HCT116 (cell line): ENCODE results near the gene TPD52L2. TPM values are rescaled to one million over a fixed set of nuclear protein-coding genes. Genes with fewer than 3 reads are reported as not detected.

Experiments
- ATAC-seq: fragments of 200-7000 bp; cut with Tn5 transposase; 2 replicates; pipeline ENCODE4 v1.9.1; 2020; ENCODE audit warnings: mild to moderate bottlenecking, moderate library complexity
- Bru-seq: library from RNA; stranded (reverse); fragments of 400-500 nt; gene quantifications from one replicate; lab custom pipeline; 2021; lab: Mats Ljungman, UMichigan
- BruChase-seq, 2 experiments: library from RNA; stranded (reverse); fragments of 400-500 nt; gene quantifications; one replicate each; lab custom pipeline; 2021; lab: Mats Ljungman, UMichigan
- BruUV-seq: library from RNA; stranded (reverse); fragments of 400-500 nt; replicated peaks from 2 replicates; lab custom pipeline; 2021; lab: Mats Ljungman, UMichigan
- CTCF ChIA-PET: fragments of 300-600 bp; sonication (Branson Sonifier 250); formaldehyde crosslinking; loops from one replicate; lab custom pipeline; 2021; ENCODE audit warnings: antibody characterized with exemption; lab: Charles Lee
- POLR2A ChIA-PET: fragments of 300-600, 350-600 bp; sonication (Branson Sonifier 250); formaldehyde crosslinking; loops from one replicate; lab custom pipeline; 2021; ENCODE audit warnings: antibody characterized with exemption; lab: Charles Lee
- RAD21 ChIA-PET, 2 experiments: fragments of 300-600 bp; sonication (Branson Sonifier 250); formaldehyde crosslinking; loops; one replicate each; lab custom pipeline; 2023; ENCODE audit warnings: low total read pairs in 2 of 2; ENCODE audit not compliant: uncharacterized antibody in 2 of 2, unreplicated experiment in 2 of 2, low non-redundant PET in 1 of 2; lab: Charles Lee
- DNase-seq: peaks from one replicate; pipeline ENCODE4 v3.0.0-alpha.2; 2010; ENCODE audit warnings: low read depth, low spot score
- H2AFZ ChIP-seq: fragments of 200-600 bp; shearing (Covaris generic), sonication (generic); 2 replicates; pipeline ENCODE4 v1.6.1; 2017; ENCODE audit warnings: low read depth, mixed run types, mixed read lengths, antibody characterized with exemption, low read length; ENCODE audit not compliant: poor library complexity, severe bottlenecking
- H3K27ac ChIP-seq: 2 replicates; pipeline ENCODE4 v1.5.1; 2012; ENCODE audit warnings: low read depth, low read length
- H3K27me3 ChIP-seq: fragments of 200-600 bp; sonication (generic); 2 replicates; pipeline ENCODE4 v1.6.1; 2016; ENCODE audit warnings: mixed run types, low read length, mixed read lengths; ENCODE audit not compliant: insufficient read depth
- H3K36me3 ChIP-seq, 2 experiments: fragments of 200-500 bp in 1 of 2; fragments of 200-600 bp in 1 of 2; sonication (Bioruptor generic) in 1 of 2; sonication (generic) in 1 of 2; 2 replicates each; pipeline versions ENCODE4 v1.5.1 to v1.6.1; 2014 to 2016; ENCODE audit warnings: low read length in 2 of 2, inconsistent platforms in 1 of 2, mixed read lengths in 1 of 2, mixed run types in 1 of 2; ENCODE audit not compliant: insufficient read depth in 2 of 2, control insufficient read depth in 1 of 2
- H3K4me1 ChIP-seq, 2 experiments: fragments of 200-600 bp in 1 of 2; sonication (generic) in 1 of 2; 2 replicates each; pipeline versions ENCODE4 v1.5.1 to v1.6.1; 2012 to 2017; ENCODE audit warnings: low read length in 2 of 2, inconsistent platforms in 1 of 2, mild to moderate bottlenecking in 1 of 2, mixed read lengths in 1 of 2, mixed run types in 1 of 2, moderate library complexity in 1 of 2; ENCODE audit not compliant: insufficient read depth in 2 of 2, control insufficient read depth in 1 of 2
- H3K4me2 ChIP-seq: fragments of 200-600 bp; sonication (generic); 2 replicates; pipeline ENCODE4 v1.6.1; 2017; ENCODE audit warnings: mixed run types, low read length, mixed read lengths
- H3K4me3 ChIP-seq, 2 experiments: fragments of 200-600 bp in 1 of 2; sonication (generic) in 1 of 2; replicated peaks in 1 of 2; 2 replicates each; pipeline ENCODE4 v1.5.1; 2011 to 2016; ENCODE audit warnings: low read length in 2 of 2, control low read depth in 1 of 2, low read depth in 1 of 2, mild to moderate bottlenecking in 1 of 2, mixed read lengths in 1 of 2, mixed run types in 1 of 2
- H3K79me2 ChIP-seq: fragments of 200-600 bp; sonication (generic); 2 replicates; pipeline ENCODE4 v1.6.1; 2017; ENCODE audit warnings: mild to moderate bottlenecking, mixed run types, low read length, moderate library complexity, mixed read lengths; ENCODE audit not compliant: insufficient read depth
- H3K9ac ChIP-seq: fragments of 200-600 bp; sonication (generic); 2 replicates; pipeline ENCODE4 v1.6.1; 2016; ENCODE audit warnings: low read length, mixed read lengths
- H3K9me2 ChIP-seq: fragments of 200-600 bp; sonication (generic), shearing (Covaris generic); 2 replicates; pipeline ENCODE4 v1.6.1; 2017; ENCODE audit warnings: mixed run types, mild to moderate bottlenecking, moderate library complexity; ENCODE audit not compliant: insufficient read depth
- H3K9me3 ChIP-seq, 2 experiments: fragments of 200-500 bp in 1 of 2; fragments of 200-600 bp in 1 of 2; sonication (Bioruptor generic) in 1 of 2; sonication (generic) in 1 of 2; 2 replicates each; pipeline ENCODE4 v1.6.1; 2014 to 2017; ENCODE audit warnings: low read length in 2 of 2, mixed read lengths in 2 of 2, inconsistent platforms in 1 of 2, low read depth in 1 of 2, mild to moderate bottlenecking in 1 of 2, mixed run types in 1 of 2, moderate library complexity in 1 of 2; ENCODE audit not compliant: control insufficient read depth in 1 of 2, insufficient read depth in 1 of 2
- H4K20me1 ChIP-seq: fragments of 200-600 bp; sonication (generic), shearing (Covaris generic); 2 replicates; pipeline ENCODE4 v1.6.1; 2017; ENCODE audit warnings: mixed run types, mild to moderate bottlenecking, moderate library complexity; ENCODE audit not compliant: insufficient read depth
- CBX3 ChIP-seq: IDR thresholded peaks from 2 replicates; pipeline ENCODE4 v1.6.1; 2012; ENCODE audit warnings: low read depth
- EGR1 ChIP-seq: IDR thresholded peaks from 2 replicates; pipeline ENCODE4 v1.6.1; 2012; ENCODE audit warnings: low read depth
- ELF1 ChIP-seq: IDR thresholded peaks from 2 replicates; pipeline ENCODE4 v1.6.1; 2012; ENCODE audit warnings: low read depth, borderline replicate concordance
- EZH2phosphoT487 ChIP-seq: fragments of 200-600 bp; IDR thresholded peaks from 2 replicates; pipeline ENCODE4 v1.6.1; 2018; ENCODE audit warnings: antibody characterized with exemption, borderline replicate concordance
- FOSL1 ChIP-seq: IDR thresholded peaks from 2 replicates; pipeline ENCODE4 v1.6.1; 2012; ENCODE audit warnings: low read depth
- JUND ChIP-seq: IDR thresholded peaks from 2 replicates; pipeline ENCODE4 v1.6.1; 2012
- MAX ChIP-seq: IDR thresholded peaks from 2 replicates; pipeline ENCODE4 v1.6.1; 2012
- RAD21 ChIP-seq: IDR thresholded peaks from 2 replicates; pipeline ENCODE4 v1.6.1; 2012; ENCODE audit warnings: low read depth, mild to moderate bottlenecking
- REST ChIP-seq: IDR thresholded peaks from 2 replicates; pipeline ENCODE4 v1.6.1; 2012; ENCODE audit warnings: low read depth
- SIN3A ChIP-seq: IDR thresholded peaks from 2 replicates; pipeline ENCODE4 v1.6.1; 2012; ENCODE audit warnings: low read depth
- SP1 ChIP-seq: IDR thresholded peaks from 2 replicates; pipeline ENCODE4 v1.6.1; 2012; ENCODE audit warnings: low read depth
- SRF ChIP-seq: IDR thresholded peaks from 2 replicates; pipeline ENCODE4 v1.6.1; 2012; ENCODE audit warnings: low read depth
- TCF7L2 ChIP-seq: IDR thresholded peaks from 2 replicates; pipeline ENCODE4 v1.7.0; 2011; ENCODE audit warnings: borderline replicate concordance, inconsistent platforms; ENCODE audit not compliant: insufficient read depth, insufficient read length; ENCODE audit errors: extremely low read depth
- ZFX ChIP-seq: fragments of 450-650 bp; IDR thresholded peaks from 2 replicates; pipeline ENCODE4 v1.6.1; 2017
- ZNF274 ChIP-seq: fragments of 200-500 bp; sonication (Bioruptor generic); IDR thresholded peaks from 2 replicates; pipeline ENCODE4 v1.6.1; 2014; ENCODE audit warnings: mild to moderate bottlenecking, low read depth, low read length, inconsistent platforms
- intact Hi-C: fragments of 100-400 bp; cut with micrococcal nuclease; formaldehyde crosslinking; loops from 2 replicates; pipeline ENCODE4 v1.10.0; 2022
- long read RNA-seq: library from polyadenylated mRNA; unstranded; transcript quantifications from one replicate; pipeline ENCODE4 v2.0.0, GENCODE V29; 2021; ENCODE audit not compliant: unreplicated experiment
- polyA plus RNA-seq: library from polyadenylated mRNA; unstranded; fragments of >200 nt; gene quantifications from 2 replicates; pipeline ENCODE4 v1.2.1, GENCODE V29; 2012; ENCODE audit warnings: missing spikeins
- total RNA-seq: library from RNA; stranded (reverse); gene quantifications from one replicate; pipeline ENCODE4 v1.2.1, GENCODE V29; 2021; ENCODE audit not compliant: unreplicated experiment
- TF ChIP-seq, protein P1 (sequence below): IDR thresholded peaks from 2 replicates; pipeline ENCODE4 v1.6.1; 2012
- TF ChIP-seq, protein P2 (sequence below), 3 experiments: fragments of 200-600 bp in 1 of 3; sonication (generic) in 1 of 3; IDR thresholded peaks in 2 of 3; conservative IDR thresholded peaks in 1 of 3; 2 replicates each; pipeline ENCODE4 v1.5.1; 2012 to 2017; ENCODE audit warnings: low read depth in 2 of 3, low read length in 2 of 3, antibody characterized with exemption in 1 of 3, borderline replicate concordance in 1 of 3, control low read depth in 1 of 3, mild to moderate bottlenecking in 1 of 3, mixed read lengths in 1 of 3, mixed run types in 1 of 3, moderate library complexity in 1 of 3; ENCODE audit not compliant: insufficient read depth in 1 of 3

TPD52L2 gene
- 149 TPM for total RNA-seq
- 105 and 113 TPM in 2 replicates for polyA plus RNA-seq
- Bru-seq, nascent RNA = percentile 88 among the genes with signal in this experiment
- BruChase-seq, experiment 1, labeled RNA remaining after a 6-hour chase = percentile 96 among the genes with signal in this experiment
- percentile 94 among the genes with signal in this experiment for BruChase-seq, experiment 2, labeled RNA remaining after a 2-hour chase
- long read RNA-seq, full-length matches to known transcripts = 299 of 380 reads
- long read RNA-seq, partial matches to known transcripts = 66 of 380 reads
- long read RNA-seq, other reads (novel, unspliced or antisense) = 15 of 380 reads

- Histone ChIP-seq H3K27ac (peak within 1 kb of the TSS; percentile 95), H3K4me3 (peak within 1 kb of the TSS; percentile 98 to 100), H3K9ac (peak within 1 kb of the TSS; percentile 100), H3K9me2 (no peaks in the 10 kb centered on the region), H3K9me3 (no peaks in the 10 kb centered on the region), H2AFZ (no peak within 1 kb of the TSS), H3K27me3 (no peaks in the 10 kb centered on the region), H4K20me1 (no peaks in the 10 kb centered on the region), H3K4me2 (peak within 1 kb of the TSS; percentile 88), H3K36me3 (peaks cover 13 to 34% of the 10 kb centered on the region in 2 experiments), H3K79me2 (peaks cover 62% of the 10 kb centered on the region), H3K4me1 (peaks cover 14 to 19% of the 10 kb centered on the region in 2 experiments)
- DNase-seq = peak; percentile 100
- intact Hi-C loops = loop anchor here (1.0 to 10.0 kb wide), 5 partner anchors 78 to 326 kb away; partner anchors contain the start of genes LIME1, SAMD10 and SLC2A4RG
- ChIA-PET RAD21 (interaction anchor here (1.0 to 1.7 kb wide), 3 partner anchors 157 to 327 kb away, joined by 3 to 6 read pairs (median 4); partner anchors contain the start of genes ARFRP1 (in 1 of the 2) and ZGPAT (in 1 of the 2)), POLR2A (interaction anchor here (0.6 to 3.2 kb wide), 18 partner anchors 10 to 328 kb away, joined by 3 to 15 read pairs (median 4); partner anchors contain the start of genes ARFRP1, DNAJC5, PRPF6 and PTK6), CTCF (interaction anchor here (0.9 to 2.5 kb wide), 8 partner anchors 29 to 327 kb away, joined by 3 to 20 read pairs (median 5); partner anchors contain the start of genes ARFRP1, PTK6, TCEA2 and ZGPAT)
- no TSS peak for BruUV-seq
- ATAC-seq = peak; percentile 82
- TF ChIP-seq JUND = no peak
- TF ChIP-seq EGR1 = no peak
- peak; percentile 36; the same call in 1 of the 2 replicates for TF ChIP-seq ZFX
- TF ChIP-seq, protein P1, sequence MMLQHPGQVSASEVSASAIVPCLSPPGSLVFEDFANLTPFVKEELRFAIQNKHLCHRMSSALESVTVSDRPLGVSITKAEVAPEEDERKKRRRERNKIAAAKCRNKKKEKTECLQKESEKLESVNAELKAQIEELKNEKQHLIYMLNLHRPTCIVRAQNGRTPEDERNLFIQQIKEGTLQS = no peak
- no peak for TF ChIP-seq SIN3A
- TF ChIP-seq SP1 = no peak
- no peak for TF ChIP-seq SRF
- TF ChIP-seq, protein P2, sequence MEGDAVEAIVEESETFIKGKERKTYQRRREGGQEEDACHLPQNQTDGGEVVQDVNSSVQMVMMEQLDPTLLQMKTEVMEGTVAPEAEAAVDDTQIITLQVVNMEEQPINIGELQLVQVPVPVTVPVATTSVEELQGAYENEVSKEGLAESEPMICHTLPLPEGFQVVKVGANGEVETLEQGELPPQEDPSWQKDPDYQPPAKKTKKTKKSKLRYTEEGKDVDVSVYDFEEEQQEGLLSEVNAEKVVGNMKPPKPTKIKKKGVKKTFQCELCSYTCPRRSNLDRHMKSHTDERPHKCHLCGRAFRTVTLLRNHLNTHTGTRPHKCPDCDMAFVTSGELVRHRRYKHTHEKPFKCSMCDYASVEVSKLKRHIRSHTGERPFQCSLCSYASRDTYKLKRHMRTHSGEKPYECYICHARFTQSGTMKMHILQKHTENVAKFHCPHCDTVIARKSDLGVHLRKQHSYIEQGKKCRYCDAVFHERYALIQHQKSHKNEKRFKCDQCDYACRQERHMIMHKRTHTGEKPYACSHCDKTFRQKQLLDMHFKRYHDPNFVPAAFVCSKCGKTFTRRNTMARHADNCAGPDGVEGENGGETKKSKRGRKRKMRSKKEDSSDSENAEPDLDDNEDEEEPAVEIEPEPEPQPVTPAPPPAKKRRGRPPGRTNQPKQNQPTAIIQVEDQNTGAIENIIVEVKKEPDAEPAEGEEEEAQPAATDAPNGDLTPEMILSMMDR (IDR thresholded peaks at IDR 0.05 in 2 of 3, conservative IDR thresholded peaks at IDR 0.05 in 1 of 3; ENCODE audit: borderline replicate concordance in 1 of 3, insufficient read depth in 1 of 3, low read depth in 2 of 3, low read length in 2 of 3) = no peak
- no peak for TF ChIP-seq ZNF274
- no peak for TF ChIP-seq TCF7L2
- TF ChIP-seq ELF1 = no peak
- TF ChIP-seq REST = no peak
- no peak for TF ChIP-seq EZH2phosphoT487
- TF ChIP-seq MAX = no peak
- TF ChIP-seq RAD21 = no peak
- TF ChIP-seq CBX3 = no peak
- TF ChIP-seq FOSL1 = no peak
Measured at GRCh38 chr20:63864978-63865640, at the start of gene TPD52L2. TSS of gene TPD52L2 (plus strand) at chr20:63865270. CDS start at chr20:63865366, 96 bp downstream.
